ENCODE data around the gene DENND1C.

- TF ChIP-seq, protein P1, sequence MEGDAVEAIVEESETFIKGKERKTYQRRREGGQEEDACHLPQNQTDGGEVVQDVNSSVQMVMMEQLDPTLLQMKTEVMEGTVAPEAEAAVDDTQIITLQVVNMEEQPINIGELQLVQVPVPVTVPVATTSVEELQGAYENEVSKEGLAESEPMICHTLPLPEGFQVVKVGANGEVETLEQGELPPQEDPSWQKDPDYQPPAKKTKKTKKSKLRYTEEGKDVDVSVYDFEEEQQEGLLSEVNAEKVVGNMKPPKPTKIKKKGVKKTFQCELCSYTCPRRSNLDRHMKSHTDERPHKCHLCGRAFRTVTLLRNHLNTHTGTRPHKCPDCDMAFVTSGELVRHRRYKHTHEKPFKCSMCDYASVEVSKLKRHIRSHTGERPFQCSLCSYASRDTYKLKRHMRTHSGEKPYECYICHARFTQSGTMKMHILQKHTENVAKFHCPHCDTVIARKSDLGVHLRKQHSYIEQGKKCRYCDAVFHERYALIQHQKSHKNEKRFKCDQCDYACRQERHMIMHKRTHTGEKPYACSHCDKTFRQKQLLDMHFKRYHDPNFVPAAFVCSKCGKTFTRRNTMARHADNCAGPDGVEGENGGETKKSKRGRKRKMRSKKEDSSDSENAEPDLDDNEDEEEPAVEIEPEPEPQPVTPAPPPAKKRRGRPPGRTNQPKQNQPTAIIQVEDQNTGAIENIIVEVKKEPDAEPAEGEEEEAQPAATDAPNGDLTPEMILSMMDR (IDR thresholded peaks at IDR 0.05): peak in 2 of 5 experiments; percentile 16 to 49
- peak in 1 of 2 donors; percentile 22 for TF ChIP-seq POLR2A (IDR thresholded peaks at IDR 0.05)
These were observed 56.5 kb downstream of the DENND1C start for GRCh38 chr19:6424939-6425731.
